ENCODE data around the gene SHISAL2A. TPM values are rescaled to one million over a fixed set of nuclear protein-coding genes. Genes with fewer than 3 reads are reported as not detected.

The SHISAL2A gene
- total and polyA plus RNA-seq, 2 of the 13 experiments (the other 11 are each of a cell fraction or from before 2014, with no cell fraction given) = not detected

DNA sequence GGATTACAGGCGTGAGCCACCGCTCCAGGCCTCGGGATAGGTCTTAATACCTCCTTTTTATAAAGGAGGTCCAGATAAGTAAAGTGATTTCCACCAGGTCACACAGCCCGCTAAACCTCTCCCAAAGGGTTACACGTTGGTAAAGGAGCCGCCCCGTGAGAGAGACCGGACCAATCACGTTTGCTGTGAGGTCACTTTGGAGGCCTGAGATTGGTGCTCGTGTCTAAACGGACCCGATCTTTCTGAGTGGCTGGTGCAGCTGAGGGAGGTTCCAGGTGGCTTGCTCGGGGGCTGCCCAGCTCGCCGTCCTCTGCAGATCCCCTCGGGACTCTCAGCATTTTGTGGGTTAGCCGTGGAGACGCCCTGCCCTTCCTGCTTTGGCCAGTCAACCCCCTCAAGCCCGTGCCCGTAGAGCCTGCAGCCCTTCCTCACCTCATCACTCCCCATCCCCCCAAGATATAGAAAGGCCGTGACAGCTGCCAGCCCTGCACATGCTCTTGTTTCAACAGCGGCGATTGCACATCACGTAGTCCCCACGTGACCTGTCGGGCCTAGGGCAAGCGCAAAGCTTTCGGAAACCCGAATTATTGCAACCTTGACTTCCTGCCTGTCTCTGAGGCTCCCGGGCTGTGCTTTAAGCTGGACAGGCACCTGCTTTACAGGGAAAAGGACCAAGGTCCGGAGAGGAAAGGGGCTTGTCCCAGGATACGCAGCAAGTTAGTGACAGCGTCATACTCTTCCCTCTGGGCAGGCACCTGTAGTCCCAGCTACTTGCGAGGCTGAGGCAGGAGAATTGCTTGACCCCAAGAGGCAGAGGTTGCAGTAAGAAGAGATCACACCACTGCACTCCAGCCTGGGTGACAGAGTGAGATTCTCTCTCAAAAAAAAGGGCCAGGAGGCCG, 70.2 kb downstream of the SHISAL2A start (continued):
- no peak for TF ChIP-seq ZNF720 (CRISPR knock-in tag; IDR thresholded peaks at IDR 0.05)
- peak; percentile 85; the same call in 1 of the 2 replicates for TF ChIP-seq FUBP1 (CRISPR knock-in tag; IDR thresholded peaks at IDR 0.05; ENCODE audit: borderline replicate concordance)
- TF ChIP-seq ZNF761 (CRISPR knock-in tag; conservative IDR thresholded peaks at IDR 0.05) = peak; percentile 80; the same call in 1 of the 2 replicates
- peak; percentile 77 for TF ChIP-seq ZBTB7B (CRISPR knock-in tag; IDR thresholded peaks at IDR 0.05)
- no peak for TF ChIP-seq RFX1 (IDR thresholded peaks at IDR 0.05)
- no peak for TF ChIP-seq ATF6 (CRISPR knock-in tag; conservative IDR thresholded peaks at IDR 0.05)
- peak; percentile 98 for TF ChIP-seq ZFP36L1 (CRISPR knock-in tag; IDR thresholded peaks at IDR 0.05)
- TF ChIP-seq ZNF879 (CRISPR knock-in tag; IDR thresholded peaks at IDR 0.05) = no peak
- peak; percentile 95; the same call in 1 of the 2 replicates for TF ChIP-seq ZFP37 (CRISPR knock-in tag; IDR thresholded peaks at IDR 0.05; ENCODE audit: borderline replicate concordance)
- peak; percentile 83 for TF ChIP-seq SP2 (CRISPR knock-in tag; IDR thresholded peaks at IDR 0.05)
- TF ChIP-seq ZNF816 (CRISPR knock-in tag; IDR thresholded peaks at IDR 0.05; ENCODE audit: borderline replicate concordance) = no peak; the same call in 1 of the 2 replicates
- TF ChIP-seq, protein P1, sequence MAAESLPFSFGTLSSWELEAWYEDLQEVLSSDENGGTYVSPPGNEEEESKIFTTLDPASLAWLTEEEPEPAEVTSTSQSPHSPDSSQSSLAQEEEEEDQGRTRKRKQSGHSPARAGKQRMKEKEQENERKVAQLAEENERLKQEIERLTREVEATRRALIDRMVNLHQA (CRISPR knock-in tag; IDR thresholded peaks at IDR 0.05) = no peak
- TF ChIP-seq HNRNPH1 (optimal IDR thresholded peaks at IDR 0.05; ENCODE audit: low read depth, low read length) = no peak
- TF ChIP-seq KDM5A (IDR thresholded peaks at IDR 0.05; ENCODE audit: borderline replicate concordance, low read length) = no peak
- TF ChIP-seq, protein P2, sequence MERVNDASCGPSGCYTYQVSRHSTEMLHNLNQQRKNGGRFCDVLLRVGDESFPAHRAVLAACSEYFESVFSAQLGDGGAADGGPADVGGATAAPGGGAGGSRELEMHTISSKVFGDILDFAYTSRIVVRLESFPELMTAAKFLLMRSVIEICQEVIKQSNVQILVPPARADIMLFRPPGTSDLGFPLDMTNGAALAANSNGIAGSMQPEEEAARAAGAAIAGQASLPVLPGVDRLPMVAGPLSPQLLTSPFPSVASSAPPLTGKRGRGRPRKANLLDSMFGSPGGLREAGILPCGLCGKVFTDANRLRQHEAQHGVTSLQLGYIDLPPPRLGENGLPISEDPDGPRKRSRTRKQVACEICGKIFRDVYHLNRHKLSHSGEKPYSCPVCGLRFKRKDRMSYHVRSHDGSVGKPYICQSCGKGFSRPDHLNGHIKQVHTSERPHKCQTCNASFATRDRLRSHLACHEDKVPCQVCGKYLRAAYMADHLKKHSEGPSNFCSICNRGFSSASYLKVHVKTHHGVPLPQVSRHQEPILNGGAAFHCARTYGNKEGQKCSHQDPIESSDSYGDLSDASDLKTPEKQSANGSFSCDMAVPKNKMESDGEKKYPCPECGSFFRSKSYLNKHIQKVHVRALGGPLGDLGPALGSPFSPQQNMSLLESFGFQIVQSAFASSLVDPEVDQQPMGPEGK (CRISPR knock-in tag; IDR thresholded peaks at IDR 0.05) = peak; percentile 47; the same call in 1 of the 2 replicates
- TF ChIP-seq ZSCAN31 (CRISPR knock-in tag; IDR thresholded peaks at IDR 0.05; ENCODE audit: low read depth) = peak; percentile 91; the same call in 1 of the 2 replicates
- TF ChIP-seq SSRP1 (CRISPR knock-in tag; IDR thresholded peaks at IDR 0.05) = peak; percentile 30; the same call in 1 of the 2 replicates
- peak; percentile 65; the same call in 1 of the 2 replicates for TF ChIP-seq GATAD1 (CRISPR knock-in tag; IDR thresholded peaks at IDR 0.05)
- TF ChIP-seq NFATC3 (CRISPR knock-in tag; IDR thresholded peaks at IDR 0.05) = peak; percentile 94; the same call in 1 of the 2 replicates
- no peak for TF ChIP-seq SP5 (CRISPR knock-in tag; IDR thresholded peaks at IDR 0.05; ENCODE audit: borderline replicate concordance, low read depth)
- TF ChIP-seq ZNF451 (CRISPR knock-in tag; IDR thresholded peaks at IDR 0.05) = peak; percentile 82; the same call in 1 of the 2 replicates
- 0 out of 2 replicates have a peak, but pooled peaks have one; percentile 78 for TF ChIP-seq ZNF543 (CRISPR knock-in tag; IDR thresholded peaks at IDR 0.05)
- no peak for TF ChIP-seq ZNF235 (CRISPR knock-in tag; IDR thresholded peaks at IDR 0.05; ENCODE audit: borderline replicate concordance)
- TF ChIP-seq FOSL1 (CRISPR knock-in tag; IDR thresholded peaks at IDR 0.05; ENCODE audit: borderline replicate concordance) = no peak

Measured in HepG2 (cell line).